GM20000 (cell line): Measurements from ENCODE around the gene HOXC12.

Experiments
- DNase-seq: peaks from one replicate; pipeline ENCODE4 v3.0.0; 2012; ENCODE audit warnings: low spot score
- TF ChIP-seq, protein P1 (sequence below): IDR thresholded peaks from 2 replicates; pipeline ENCODE4 v1.5.1; 2012; ENCODE audit warnings: mild to moderate bottlenecking, control low read depth; ENCODE audit errors: extremely low read depth, missing control alignments

HOXC12 gene

GRCh38 chr12:53942467-53942997 lies 12.2 kb upstream of the HOXC12 start:
- TF ChIP-seq, protein P1, sequence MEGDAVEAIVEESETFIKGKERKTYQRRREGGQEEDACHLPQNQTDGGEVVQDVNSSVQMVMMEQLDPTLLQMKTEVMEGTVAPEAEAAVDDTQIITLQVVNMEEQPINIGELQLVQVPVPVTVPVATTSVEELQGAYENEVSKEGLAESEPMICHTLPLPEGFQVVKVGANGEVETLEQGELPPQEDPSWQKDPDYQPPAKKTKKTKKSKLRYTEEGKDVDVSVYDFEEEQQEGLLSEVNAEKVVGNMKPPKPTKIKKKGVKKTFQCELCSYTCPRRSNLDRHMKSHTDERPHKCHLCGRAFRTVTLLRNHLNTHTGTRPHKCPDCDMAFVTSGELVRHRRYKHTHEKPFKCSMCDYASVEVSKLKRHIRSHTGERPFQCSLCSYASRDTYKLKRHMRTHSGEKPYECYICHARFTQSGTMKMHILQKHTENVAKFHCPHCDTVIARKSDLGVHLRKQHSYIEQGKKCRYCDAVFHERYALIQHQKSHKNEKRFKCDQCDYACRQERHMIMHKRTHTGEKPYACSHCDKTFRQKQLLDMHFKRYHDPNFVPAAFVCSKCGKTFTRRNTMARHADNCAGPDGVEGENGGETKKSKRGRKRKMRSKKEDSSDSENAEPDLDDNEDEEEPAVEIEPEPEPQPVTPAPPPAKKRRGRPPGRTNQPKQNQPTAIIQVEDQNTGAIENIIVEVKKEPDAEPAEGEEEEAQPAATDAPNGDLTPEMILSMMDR = no peak

DNA sequence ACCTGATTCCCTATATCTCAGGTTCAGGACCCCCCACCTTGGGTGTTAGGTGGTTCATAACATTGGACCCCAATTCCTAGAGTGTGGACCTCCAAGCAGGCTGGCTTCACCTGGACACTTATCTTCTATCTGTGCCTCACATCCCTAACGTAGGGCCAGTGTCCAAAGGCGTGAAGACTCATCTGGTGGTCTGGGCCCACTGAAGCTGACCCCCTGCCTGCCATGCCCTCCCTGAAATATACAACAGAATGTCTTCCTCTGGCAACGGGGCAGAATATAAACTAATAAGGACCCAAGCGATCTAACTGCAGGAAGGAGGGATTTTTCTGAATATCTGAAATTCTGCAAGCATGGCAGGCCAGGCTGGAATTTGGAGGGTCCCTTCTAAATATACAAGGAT lies 10.5 kb upstream of the HOXC12 start:
- TF ChIP-seq, protein P1 = no peak
- no peak for DNase-seq

More at GRCh38 chr12:53942467-53942997, 12.2 kb upstream of the HOXC12 start:
- DNase-seq = no peak

- TF ChIP-seq, protein P1 = no peak
- DNase-seq = no peak
Measured at GRCh38 chr12:53944907-53945847, 9.5 kb upstream of the HOXC12 start.

GRCh38 chr12:53947743-53948142 lies 7.0 kb upstream of the HOXC12 start:
- no peak for DNase-seq
- TF ChIP-seq, protein P1 = no peak

DNA sequence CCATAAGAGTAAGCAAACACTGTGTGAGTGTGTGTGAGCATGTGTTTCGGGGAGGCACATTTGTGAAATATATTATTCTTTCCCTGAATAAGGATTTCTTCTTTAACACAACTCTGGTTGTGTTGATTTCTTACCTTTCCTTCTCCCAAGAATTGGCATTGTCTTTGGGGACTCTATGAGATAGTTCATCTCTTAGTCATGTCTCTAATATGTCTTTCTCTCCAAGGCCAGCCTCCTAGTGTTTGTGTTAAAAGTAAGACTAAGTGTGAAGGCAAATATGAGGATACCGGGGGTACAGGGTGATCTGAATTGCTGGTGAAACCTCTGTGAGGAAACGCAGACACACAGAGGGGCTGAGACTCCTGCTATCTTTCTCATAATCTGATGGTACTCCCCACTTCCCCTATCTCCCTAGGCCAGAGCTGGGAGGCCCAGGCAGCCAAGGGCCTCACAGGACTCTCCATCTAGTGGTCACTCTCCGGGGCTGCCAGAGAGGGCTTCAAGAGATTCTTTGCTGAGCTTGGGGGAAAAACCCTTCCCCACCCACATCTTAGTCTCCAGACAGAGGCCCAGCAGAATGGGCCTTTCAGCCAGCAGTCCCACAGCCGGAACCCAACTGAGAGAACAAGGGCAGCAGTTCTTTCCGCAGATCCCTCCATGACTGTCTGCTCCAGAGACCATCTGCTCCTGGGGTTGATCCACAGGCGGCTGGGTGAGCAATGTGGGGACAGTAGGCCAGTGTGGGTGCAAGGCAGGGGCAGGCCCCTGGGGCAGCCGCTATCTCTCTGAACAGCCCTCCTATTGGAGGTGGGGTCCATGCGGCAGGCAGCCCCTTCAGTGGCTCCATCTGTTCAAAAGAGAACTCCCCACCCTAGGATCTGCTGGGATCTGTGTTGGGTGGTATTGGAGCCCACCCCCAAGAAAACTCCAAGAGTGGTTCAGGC lies 5.8 kb upstream of the HOXC12 start:
- DNase-seq = no peak
- TF ChIP-seq, protein P1 = no peak

DNA sequence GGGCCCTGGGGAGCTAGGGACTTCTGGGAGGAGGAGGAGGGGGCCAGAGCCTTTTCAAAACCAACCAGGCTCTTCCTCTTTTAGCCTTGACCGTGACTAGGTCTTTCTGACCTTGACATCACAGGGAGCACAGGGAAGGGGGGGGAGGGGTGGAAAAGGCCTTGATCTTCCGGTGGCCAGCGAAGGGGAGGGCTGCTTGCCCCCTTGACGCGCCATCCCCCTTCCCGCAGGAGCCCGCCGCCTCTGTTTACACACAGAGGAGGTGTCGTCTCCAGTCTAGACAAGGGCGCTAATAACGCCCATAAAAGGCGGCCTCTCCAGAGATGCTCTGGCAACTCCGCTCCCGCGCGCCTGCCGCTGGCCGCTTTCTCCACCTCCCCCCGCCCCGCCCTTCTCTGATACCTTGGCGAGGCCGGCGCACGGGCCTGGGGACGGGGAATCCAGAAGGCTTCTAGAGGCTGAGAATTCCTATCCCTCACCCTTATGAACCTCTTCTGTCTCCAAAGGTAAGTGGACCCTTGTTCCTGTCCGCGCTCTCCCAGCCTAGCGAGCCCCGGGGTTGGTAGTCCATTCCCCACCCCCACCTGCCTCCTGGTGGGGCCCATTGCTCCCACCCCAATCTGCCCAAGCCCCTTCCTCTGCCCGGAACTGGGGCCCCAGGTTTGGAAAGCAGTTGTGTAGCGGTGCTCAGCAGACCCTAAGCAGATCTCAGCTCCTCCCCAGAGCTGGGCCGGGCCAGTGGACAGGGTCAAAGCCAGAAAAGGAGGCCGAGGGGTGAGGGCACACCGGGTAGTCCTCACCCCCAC lies 4.9 kb upstream of the HOXC12 start:
- TF ChIP-seq, protein P1 = no peak
- no peak for DNase-seq
